ENCODE data around the gene TLCD5. TPM values are rescaled to one million over a fixed set of nuclear protein-coding genes. Genes with fewer than 3 reads are reported as not detected.

Gene TLCD5
- total RNA-seq, 4 donors from 2014 or later, result 0.51 to 17.1 (median 6.4) TPM

- intact Hi-C loops (cut with DNase I; ENCODE audit: low total_unique reads), result no loop called here
- peak; percentile 69 to 73 for DNase-seq
- TF ChIP-seq CTCF (IDR thresholded peaks at IDR 0.05), result no peak
- TF ChIP-seq POLR2A (IDR thresholded peaks at IDR 0.05), result no peak
- Histone ChIP-seq H3K27me3 (no peaks in the 10 kb centered on the region), H3K4me3 (no peak overlapping the region), H3K27ac (peak overlapping the region; percentile 75 to 82), H3K4me1 (peaks cover 0 to 4% of the 10 kb centered on the region in 2 donors), H3K36me3 (no peaks in the 10 kb centered on the region), H3K9me3 (no peaks in the 10 kb centered on the region)
Measured at GRCh38 chr11:120316880-120317688, 8.0 kb upstream of the TLCD5 start.

- Histone ChIP-seq H3K4me3 (no peak overlapping the region), H3K27me3 (no peaks in the 10 kb centered on the region), H3K36me3 (no peaks in the 10 kb centered on the region), H3K27ac (peak overlapping the region; percentile 75 to 82), H3K9me3 (no peaks in the 10 kb centered on the region), H3K4me1 (peaks cover 0 to 4% of the 10 kb centered on the region in 2 donors)
- no peak for DNase-seq
- no peak for TF ChIP-seq POLR2A (IDR thresholded peaks at IDR 0.05)
- no peak for TF ChIP-seq CTCF (IDR thresholded peaks at IDR 0.05)
- intact Hi-C loops (cut with DNase I; ENCODE audit: low total_unique reads), result no loop called here
Measured at GRCh38 chr11:120317689-120318480, 7.2 kb upstream of the TLCD5 start.

- Histone ChIP-seq H3K4me1 (peaks cover 0 to 4% of the 10 kb centered on the region in 2 donors), H3K27me3 (no peaks in the 10 kb centered on the region), H3K27ac (peak overlapping the region in 1 of 2 donors; percentile 82), H3K36me3 (no peaks in the 10 kb centered on the region), H3K4me3 (no peak overlapping the region), H3K9me3 (no peaks in the 10 kb centered on the region)
- intact Hi-C loops (cut with DNase I; ENCODE audit: low total_unique reads), result no loop called here
- no peak for DNase-seq
- TF ChIP-seq POLR2A (IDR thresholded peaks at IDR 0.05) (no peak), CTCF (IDR thresholded peaks at IDR 0.05) (no peak)
Measured at GRCh38 chr11:120318906-120319305, 6.2 kb upstream of the TLCD5 start.

- peak overlapping the region; percentile 40 to 65 for H3K4me3 ChIP-seq
Measured at GRCh38 chr11:120326228-120326627, 1.1 kb downstream of the TLCD5 start.

More at GRCh38 chr11:120326228-120326627, 1.1 kb downstream of the TLCD5 start:
- Histone ChIP-seq H3K27me3 (no peaks in the 10 kb centered on the region), H3K27ac (peak overlapping the region; percentile 93 to 98), H3K9me3 (no peaks in the 10 kb centered on the region), H3K4me1 (peaks cover 0 to 11% of the 10 kb centered on the region in 2 donors), H3K36me3 (no peaks in the 10 kb centered on the region)
- TF ChIP-seq POLR2A (IDR thresholded peaks at IDR 0.05) (no peak), CTCF (IDR thresholded peaks at IDR 0.05) (no peak)
- DNase-seq, result no peak
- intact Hi-C loops (cut with DNase I; ENCODE audit: low total_unique reads), result no loop called here

All from uterus (tissue), 4 donors.